HG03103 (cell line): ENCODE results near the gene HOXA3.

Source experiments
- ATAC-seq: cut with Tn5 transposase; IDR thresholded peaks from one replicate; pipeline ENCODE4 v1.9.1; 2021; ENCODE audit warnings: low read depth; ENCODE audit not compliant: unreplicated experiment

The HOXA3 gene

GRCh38 chr7:27132214-27132613 is 20.2 kb downstream of the HOXA3 start:
- ATAC-seq: no peak

GRCh38 chr7:27131390-27131819 is 21.0 kb downstream of the HOXA3 start:
- ATAC-seq: no peak

- ATAC-seq: no peak
Measured at GRCh38 chr7:27130540-27131389, 21.6 kb downstream of the HOXA3 start, which contains the start of gene HOXA4. HOXA4 (minus strand) TSS chr7:27130757; CDS start chr7:27130733, 24 bp downstream.

- ATAC-seq: no peak
Measured at GRCh38 chr7:27129729-27130539, 22.4 kb downstream of the HOXA3 start.

- ATAC-seq: no peak
Measured at GRCh38 chr7:27128776-27129728, 23.3 kb downstream of the HOXA3 start.

- no peak for ATAC-seq
Measured at GRCh38 chr7:27128034-27128433, 24.3 kb downstream of the HOXA3 start.

GRCh38 chr7:27126596-27127327 is 25.6 kb downstream of the HOXA3 start:
- no peak for ATAC-seq

- ATAC-seq: no peak
Measured at GRCh38 chr7:27125986-27126394, 26.4 kb downstream of the HOXA3 start.

- no peak for ATAC-seq
Measured at GRCh38 chr7:27124902-27125689, 27.3 kb downstream of the HOXA3 start.

GRCh38 chr7:27124096-27124901 is 28.1 kb downstream of the HOXA3 start:
- ATAC-seq: no peak

- ATAC-seq: no peak
Measured at GRCh38 chr7:27123477-27124053, 28.8 kb downstream of the HOXA3 start.

GRCh38 chr7:27123007-27123476 is 29.3 kb downstream of the HOXA3 start:
- ATAC-seq: no peak

- no peak for ATAC-seq
Measured at GRCh38 chr7:27122077-27122910, 30.1 kb downstream of the HOXA3 start.

GRCh38 chr7:27121684-27122076 is 30.7 kb downstream of the HOXA3 start:
- ATAC-seq: no peak

- no peak for ATAC-seq
Measured at GRCh38 chr7:27119412-27119911, 32.9 kb downstream of the HOXA3 start.

- no peak for ATAC-seq
Measured at GRCh38 chr7:27118580-27118979, 33.8 kb downstream of the HOXA3 start.
